OCI-LY1 (cell line): ENCODE data around the gene BTG4.

ENCODE experiments used
- H2AFZ ChIP-seq: fragments of 200-600 bp; sonication (generic), shearing (Covaris generic); 2 replicates; pipeline ENCODE4 v1.6.0; 2014; ENCODE audit warnings: antibody characterized with exemption, mild to moderate bottlenecking, low read length
- H3F3A ChIP-seq: fragments of 200-600 bp; sonication (generic), shearing (Covaris generic); 2 replicates; pipeline ENCODE4 v1.6.0; 2014; ENCODE audit warnings: mild to moderate bottlenecking, antibody characterized with exemption, low read length, moderate library complexity; ENCODE audit not compliant: insufficient read depth
- H3K27ac ChIP-seq: fragments of 200-600 bp; sonication (generic); 2 replicates; pipeline ENCODE4 v1.5.1; 2014; ENCODE audit warnings: low read length, mixed run types, mild to moderate bottlenecking, low read depth; ENCODE audit not compliant: poor library complexity, severe bottlenecking
- H3K27me3 ChIP-seq: fragments of 200-600 bp; sonication (generic); 2 replicates; pipeline ENCODE4 v1.6.0; 2014; ENCODE audit warnings: antibody characterized with exemption, mild to moderate bottlenecking, low read length, moderate library complexity; ENCODE audit not compliant: insufficient read depth
- H3K36me3 ChIP-seq: fragments of 200-600 bp; sonication (generic); 2 replicates; pipeline ENCODE4 v1.6.1; 2014; ENCODE audit warnings: mild to moderate bottlenecking, antibody characterized with exemption, low read length, moderate library complexity, mixed read lengths; ENCODE audit not compliant: insufficient read depth
- H3K4me1 ChIP-seq: fragments of 200-600 bp; sonication (generic); 2 replicates; pipeline ENCODE4 v1.5.1; 2014; ENCODE audit warnings: mild to moderate bottlenecking, low read length, moderate library complexity; ENCODE audit not compliant: insufficient read depth, severe bottlenecking
- H3K4me2 ChIP-seq: fragments of 200-600 bp; sonication (generic), shearing (Covaris generic); 2 replicates; pipeline ENCODE4 v1.6.1; 2014; ENCODE audit warnings: low read length
- H3K4me3 ChIP-seq: fragments of 200-600 bp; sonication (generic); 2 replicates; pipeline ENCODE4 v1.5.1; 2014; ENCODE audit warnings: low read length, low read depth, mild to moderate bottlenecking, mixed read lengths; ENCODE audit not compliant: poor library complexity, severe bottlenecking
- H3K79me2 ChIP-seq: fragments of 200-600 bp; shearing (Covaris generic); 2 replicates; pipeline ENCODE4 v1.6.1; 2016; ENCODE audit warnings: mixed run types, low read length, mixed read lengths; ENCODE audit not compliant: insufficient read depth
- H3K9ac ChIP-seq: fragments of 200-600 bp; sonication (generic), shearing (Covaris generic); 2 replicates; pipeline ENCODE4 v1.6.1; 2014; ENCODE audit warnings: mild to moderate bottlenecking, low read length, mixed read lengths
- H3K9me2 ChIP-seq: fragments of 200-600 bp; sonication (generic), shearing (Covaris generic); 2 replicates; pipeline ENCODE4 v1.6.1; 2014; ENCODE audit warnings: low read depth, mild to moderate bottlenecking, low read length, mixed read lengths
- H3K9me3 ChIP-seq: fragments of 200-600 bp; shearing (Covaris generic); 2 replicates; pipeline ENCODE4 v1.6.1; 2014; ENCODE audit warnings: low read length, mixed read lengths
- H4K20me1 ChIP-seq: fragments of 200-600 bp; sonication (generic), shearing (Covaris generic); 2 replicates; pipeline ENCODE4 v1.6.0; 2016; ENCODE audit warnings: mild to moderate bottlenecking, low read length; ENCODE audit not compliant: insufficient read depth
- CTCF ChIP-seq: fragments of 200-600 bp; sonication (generic), shearing (Covaris generic); IDR thresholded peaks from 2 replicates; pipeline ENCODE4 v1.5.1; 2017; ENCODE audit warnings: mild to moderate bottlenecking, antibody characterized with exemption, low read length, moderate library complexity, mixed read lengths
- EZH2 ChIP-seq: fragments of 200-600 bp; sonication (generic), shearing (Covaris generic); IDR thresholded peaks from 2 replicates; pipeline ENCODE4 v1.8.0; 2017; ENCODE audit warnings: borderline replicate concordance, mixed run types, mild to moderate bottlenecking, antibody characterized with exemption, low read length, moderate library complexity, mixed read lengths

The BTG4 gene

GRCh38 chr11:111500481-111500880 lies 11.7 kb downstream of the BTG4 start:
- Histone ChIP-seq H3K4me2 (no peak overlapping the region), H4K20me1 (no peaks in the 10 kb centered on the region), H3K79me2 (no peaks in the 10 kb centered on the region), H3K4me3 (no peak overlapping the region), H3K9ac (no peak overlapping the region), H3K27ac (no peak overlapping the region), H2AFZ (no peak overlapping the region), H3K4me1 (no peaks in the 10 kb centered on the region), H3K36me3 (no peaks in the 10 kb centered on the region), H3F3A (no peaks in the 10 kb centered on the region), H3K27me3 (no peaks in the 10 kb centered on the region), H3K9me3 (no peaks in the 10 kb centered on the region), H3K9me2 (no peaks in the 10 kb centered on the region)
- TF ChIP-seq EZH2 (no peak), CTCF (no peak)

GRCh38 chr11:111499483-111499882 lies 12.7 kb downstream of the BTG4 start:
- no peaks in the 10 kb centered on the region for H3K4me1 ChIP-seq
- H3F3A ChIP-seq: no peaks in the 10 kb centered on the region
- H3K79me2 ChIP-seq: no peaks in the 10 kb centered on the region
- no peak overlapping the region for H3K4me3 ChIP-seq
- no peaks in the 10 kb centered on the region for H4K20me1 ChIP-seq
- no peaks in the 10 kb centered on the region for H3K9me2 ChIP-seq
- H3K9ac ChIP-seq: no peak overlapping the region
- no peak overlapping the region for H3K27ac ChIP-seq
- TF ChIP-seq EZH2: no peak
- no peak for TF ChIP-seq CTCF
- no peaks in the 10 kb centered on the region for H3K27me3 ChIP-seq
- no peaks in the 10 kb centered on the region for H3K36me3 ChIP-seq
- H3K9me3 ChIP-seq: no peaks in the 10 kb centered on the region
- no peak overlapping the region for H3K4me2 ChIP-seq
- H2AFZ ChIP-seq: no peak overlapping the region

GRCh38 chr11:111494040-111494439 lies 18.1 kb downstream of the BTG4 start:
- Histone ChIP-seq H3K9ac (no peak overlapping the region), H3K4me1 (no peaks in the 10 kb centered on the region), H2AFZ (no peak overlapping the region), H3F3A (no peaks in the 10 kb centered on the region), H3K9me2 (no peaks in the 10 kb centered on the region), H3K27me3 (no peaks in the 10 kb centered on the region), H3K9me3 (no peaks in the 10 kb centered on the region), H3K4me2 (no peak overlapping the region), H3K79me2 (no peaks in the 10 kb centered on the region), H3K36me3 (no peaks in the 10 kb centered on the region), H3K27ac (no peak overlapping the region), H4K20me1 (no peaks in the 10 kb centered on the region), H3K4me3 (no peak overlapping the region)
- no peak for TF ChIP-seq CTCF
- no peak for TF ChIP-seq EZH2
